Panc1 (cell line): ENCODE results near the gene WNK2. TPM values are rescaled to one million over a fixed set of nuclear protein-coding genes. Genes with fewer than 3 reads are reported as not detected.

Experiments
- ATAC-seq: fragments of 200-7000 bp; cut with Tn5 transposase; 2 replicates; pipeline ENCODE4 v1.9.1; 2020; ENCODE audit warnings: mild to moderate bottlenecking, moderate library complexity
- BruUV-seq: library from RNA; stranded (reverse); fragments of 400-500 nt; replicated peaks from 2 replicates; lab custom pipeline; 2021; lab: Mats Ljungman, UMichigan
- CTCF ChIA-PET: fragments of 300-600 bp; sonication (Branson Sonifier 250); formaldehyde crosslinking; loops from one replicate; lab custom pipeline; 2022; ENCODE audit warnings: antibody characterized with exemption; lab: Charles Lee
- POLR2A ChIA-PET: fragments of 300-600 bp; sonication (Branson Sonifier 250); formaldehyde crosslinking; loops from one replicate; lab custom pipeline; 2022; ENCODE audit warnings: antibody characterized with exemption; lab: Charles Lee
- DNase-seq: peaks from one replicate; pipeline ENCODE4 v3.0.0-alpha.2; 2010; ENCODE audit warnings: low read depth, low spot score
- H3K27ac ChIP-seq: 2 replicates; pipeline ENCODE4 v1.5.1; 2011; ENCODE audit warnings: mild to moderate bottlenecking, low read length, inconsistent platforms
- H3K27me3 ChIP-seq: fragments of 200-500 bp; sonication (Bioruptor generic); 2 replicates; pipeline ENCODE4 v1.6.0; 2014; ENCODE audit warnings: low read length, inconsistent platforms; ENCODE audit not compliant: control insufficient read depth, insufficient read depth
- H3K36me3 ChIP-seq: fragments of 200-500 bp; sonication (Bioruptor generic); 2 replicates; pipeline ENCODE4 v1.5.1; 2014; ENCODE audit warnings: inconsistent platforms, mild to moderate bottlenecking, low read length, moderate library complexity; ENCODE audit not compliant: control insufficient read depth, insufficient read depth
- H3K4me1 ChIP-seq: 2 replicates; pipeline ENCODE4 v1.5.1; 2011; ENCODE audit warnings: inconsistent platforms, mild to moderate bottlenecking, low read length, moderate library complexity; ENCODE audit not compliant: control insufficient read depth, insufficient read depth
- H3K4me3 ChIP-seq, 2 experiments: 2 replicates each; pipeline ENCODE4 v1.5.1; 2011 to 2012; ENCODE audit warnings: low read depth in 2 of 2, low read length in 2 of 2, mild to moderate bottlenecking in 2 of 2, inconsistent platforms in 1 of 2, moderate library complexity in 1 of 2
- H3K9me3 ChIP-seq: fragments of 200-500 bp; sonication (Bioruptor generic); 2 replicates; pipeline ENCODE4 v1.5.1; 2014; ENCODE audit warnings: low read depth, mild to moderate bottlenecking, inconsistent platforms, low read length, moderate library complexity; ENCODE audit not compliant: control insufficient read depth, insufficient read depth
- POLR2AphosphoS5 ChIP-seq: IDR thresholded peaks from 2 replicates; pipeline ENCODE4 v1.6.1; 2012; ENCODE audit warnings: mild to moderate bottlenecking, low read depth, low read length, moderate library complexity
- in situ Hi-C: cut with HindIII; loops from 2 replicates; pipeline ENCODE4 v1.10.0; 2016; ENCODE audit warnings: low sequenced_read_pairs, low pct_unique_long_range_greater_than_20kb
- intact Hi-C: fragments of 100-400 bp; cut with micrococcal nuclease; formaldehyde crosslinking; loops from one replicate; pipeline ENCODE4 v1.10.0; 2022; ENCODE audit not compliant: unreplicated experiment
- total RNA-seq: library from RNA; stranded (reverse); gene quantifications from one replicate; pipeline ENCODE4 v1.2.1, GENCODE V29; 2021; ENCODE audit not compliant: unreplicated experiment
- TF ChIP-seq, protein P1 (sequence below): fragments of 450-650 bp; IDR thresholded peaks from 2 replicates; pipeline ENCODE4 v1.5.1; 2017; ENCODE audit warnings: mild to moderate bottlenecking
- TF ChIP-seq, protein P2 (sequence below), 2 experiments: IDR thresholded peaks; 2 replicates each; pipeline ENCODE4 v1.6.1; 2011 to 2012; ENCODE audit warnings: low read depth in 2 of 2, control low read depth in 1 of 2, low read length in 1 of 2, mild to moderate bottlenecking in 1 of 2, moderate library complexity in 1 of 2; ENCODE audit not compliant: insufficient read depth in 1 of 2

WNK2 gene
- total RNA-seq, 1 experiment from 2014 or later = 13.7 TPM

DNA sequence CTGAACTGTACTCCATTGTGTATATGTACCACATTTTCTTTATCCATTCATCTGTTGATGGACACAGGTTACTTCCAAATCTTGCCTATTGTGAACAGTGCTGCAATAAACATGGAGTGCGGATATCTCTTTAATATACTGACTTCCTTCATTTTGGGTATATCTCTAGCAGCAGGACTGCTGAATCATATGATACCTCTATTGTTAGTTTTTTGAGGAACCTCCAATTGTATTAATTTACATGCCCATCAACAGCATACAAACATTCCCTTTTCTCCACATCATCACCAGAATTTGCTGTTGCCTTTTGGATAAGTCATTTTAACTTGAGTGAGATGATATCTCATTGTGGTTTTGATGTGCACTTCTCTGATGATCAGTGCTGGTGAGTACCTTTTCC, 185.7 kb downstream of the WNK2 start:
- no TSS peak for BruUV-seq
- intact Hi-C loops = no loop called here
- in situ Hi-C loops = no loop called here

More for the DNA sequence above, 185.7 kb downstream of the WNK2 start:
- no peak for TF ChIP-seq POLR2AphosphoS5
- TF ChIP-seq, protein P1, sequence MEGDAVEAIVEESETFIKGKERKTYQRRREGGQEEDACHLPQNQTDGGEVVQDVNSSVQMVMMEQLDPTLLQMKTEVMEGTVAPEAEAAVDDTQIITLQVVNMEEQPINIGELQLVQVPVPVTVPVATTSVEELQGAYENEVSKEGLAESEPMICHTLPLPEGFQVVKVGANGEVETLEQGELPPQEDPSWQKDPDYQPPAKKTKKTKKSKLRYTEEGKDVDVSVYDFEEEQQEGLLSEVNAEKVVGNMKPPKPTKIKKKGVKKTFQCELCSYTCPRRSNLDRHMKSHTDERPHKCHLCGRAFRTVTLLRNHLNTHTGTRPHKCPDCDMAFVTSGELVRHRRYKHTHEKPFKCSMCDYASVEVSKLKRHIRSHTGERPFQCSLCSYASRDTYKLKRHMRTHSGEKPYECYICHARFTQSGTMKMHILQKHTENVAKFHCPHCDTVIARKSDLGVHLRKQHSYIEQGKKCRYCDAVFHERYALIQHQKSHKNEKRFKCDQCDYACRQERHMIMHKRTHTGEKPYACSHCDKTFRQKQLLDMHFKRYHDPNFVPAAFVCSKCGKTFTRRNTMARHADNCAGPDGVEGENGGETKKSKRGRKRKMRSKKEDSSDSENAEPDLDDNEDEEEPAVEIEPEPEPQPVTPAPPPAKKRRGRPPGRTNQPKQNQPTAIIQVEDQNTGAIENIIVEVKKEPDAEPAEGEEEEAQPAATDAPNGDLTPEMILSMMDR = no peak
- TF ChIP-seq, protein P2, sequence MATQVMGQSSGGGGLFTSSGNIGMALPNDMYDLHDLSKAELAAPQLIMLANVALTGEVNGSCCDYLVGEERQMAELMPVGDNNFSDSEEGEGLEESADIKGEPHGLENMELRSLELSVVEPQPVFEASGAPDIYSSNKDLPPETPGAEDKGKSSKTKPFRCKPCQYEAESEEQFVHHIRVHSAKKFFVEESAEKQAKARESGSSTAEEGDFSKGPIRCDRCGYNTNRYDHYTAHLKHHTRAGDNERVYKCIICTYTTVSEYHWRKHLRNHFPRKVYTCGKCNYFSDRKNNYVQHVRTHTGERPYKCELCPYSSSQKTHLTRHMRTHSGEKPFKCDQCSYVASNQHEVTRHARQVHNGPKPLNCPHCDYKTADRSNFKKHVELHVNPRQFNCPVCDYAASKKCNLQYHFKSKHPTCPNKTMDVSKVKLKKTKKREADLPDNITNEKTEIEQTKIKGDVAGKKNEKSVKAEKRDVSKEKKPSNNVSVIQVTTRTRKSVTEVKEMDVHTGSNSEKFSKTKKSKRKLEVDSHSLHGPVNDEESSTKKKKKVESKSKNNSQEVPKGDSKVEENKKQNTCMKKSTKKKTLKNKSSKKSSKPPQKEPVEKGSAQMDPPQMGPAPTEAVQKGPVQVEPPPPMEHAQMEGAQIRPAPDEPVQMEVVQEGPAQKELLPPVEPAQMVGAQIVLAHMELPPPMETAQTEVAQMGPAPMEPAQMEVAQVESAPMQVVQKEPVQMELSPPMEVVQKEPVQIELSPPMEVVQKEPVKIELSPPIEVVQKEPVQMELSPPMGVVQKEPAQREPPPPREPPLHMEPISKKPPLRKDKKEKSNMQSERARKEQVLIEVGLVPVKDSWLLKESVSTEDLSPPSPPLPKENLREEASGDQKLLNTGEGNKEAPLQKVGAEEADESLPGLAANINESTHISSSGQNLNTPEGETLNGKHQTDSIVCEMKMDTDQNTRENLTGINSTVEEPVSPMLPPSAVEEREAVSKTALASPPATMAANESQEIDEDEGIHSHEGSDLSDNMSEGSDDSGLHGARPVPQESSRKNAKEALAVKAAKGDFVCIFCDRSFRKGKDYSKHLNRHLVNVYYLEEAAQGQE (IDR thresholded peaks at IDR 0.05; ENCODE audit: insufficient read depth in 1 of 2, low read depth in 2 of 2, low read length in 1 of 2) = no peak
- Histone ChIP-seq H3K4me1 (no peaks in the 10 kb centered on the region), H3K36me3 (no peaks in the 10 kb centered on the region), H3K27ac (no peak overlapping the region), H3K9me3 (no peaks in the 10 kb centered on the region), H3K4me3 (no peak overlapping the region), H3K27me3 (no peaks in the 10 kb centered on the region)
- ATAC-seq (no peak), DNase-seq (no peak)
- CTCF ChIA-PET = no interaction called here
- POLR2A ChIA-PET = no interaction called here

Other genes starting within 250 kb of the WNK2 start
- gene FGD3, start 236.6 kb upstream of the WNK2 start, total RNA-seq = 0.80 TPM
- 5.0 TPM for gene SUSD3, start 125.4 kb upstream of the WNK2 start, total RNA-seq
- gene CARD19, start 87.9 kb upstream of the WNK2 start, total RNA-seq = 63.4 TPM
- 26.7 TPM for gene NINJ1, start 49.9 kb upstream of the WNK2 start, total RNA-seq